Keratinocyte (primary cell): ENCODE results near the gene LGR6.

ENCODE experiments used
- EZH2 ChIP-seq: IDR thresholded peaks from one replicate; pipeline ENCODE4 v1.6.1; 2012; ENCODE audit warnings: inconsistent platforms, mild to moderate bottlenecking, low read length, moderate library complexity
- TF ChIP-seq, protein P1 (sequence below), 3 experiments: IDR thresholded peaks in 1 of 3; conservative IDR thresholded peaks in 1 of 3; optimal IDR thresholded peaks in 1 of 3; 2 replicates in 2 of 3; 3 replicates in 1 of 3; pipeline versions ENCODE3 to v1.5.1; 2011; ENCODE audit warnings: low read length in 3 of 3, mild to moderate bottlenecking in 3 of 3, moderate library complexity in 2 of 3, control low read depth in 1 of 3, inconsistent platforms in 1 of 3; ENCODE audit not compliant: insufficient read depth in 2 of 3; ENCODE audit errors: extremely low read depth in 1 of 3

GRCh38 chr1:202251424-202252256 is 58.0 kb downstream of the LGR6 start:
- TF ChIP-seq, protein P1, sequence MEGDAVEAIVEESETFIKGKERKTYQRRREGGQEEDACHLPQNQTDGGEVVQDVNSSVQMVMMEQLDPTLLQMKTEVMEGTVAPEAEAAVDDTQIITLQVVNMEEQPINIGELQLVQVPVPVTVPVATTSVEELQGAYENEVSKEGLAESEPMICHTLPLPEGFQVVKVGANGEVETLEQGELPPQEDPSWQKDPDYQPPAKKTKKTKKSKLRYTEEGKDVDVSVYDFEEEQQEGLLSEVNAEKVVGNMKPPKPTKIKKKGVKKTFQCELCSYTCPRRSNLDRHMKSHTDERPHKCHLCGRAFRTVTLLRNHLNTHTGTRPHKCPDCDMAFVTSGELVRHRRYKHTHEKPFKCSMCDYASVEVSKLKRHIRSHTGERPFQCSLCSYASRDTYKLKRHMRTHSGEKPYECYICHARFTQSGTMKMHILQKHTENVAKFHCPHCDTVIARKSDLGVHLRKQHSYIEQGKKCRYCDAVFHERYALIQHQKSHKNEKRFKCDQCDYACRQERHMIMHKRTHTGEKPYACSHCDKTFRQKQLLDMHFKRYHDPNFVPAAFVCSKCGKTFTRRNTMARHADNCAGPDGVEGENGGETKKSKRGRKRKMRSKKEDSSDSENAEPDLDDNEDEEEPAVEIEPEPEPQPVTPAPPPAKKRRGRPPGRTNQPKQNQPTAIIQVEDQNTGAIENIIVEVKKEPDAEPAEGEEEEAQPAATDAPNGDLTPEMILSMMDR (optimal IDR thresholded peaks at IDR 0.05 in 1 of 3, IDR thresholded peaks at IDR 0.05 in 1 of 3, conservative IDR thresholded peaks at IDR 0.05 in 1 of 3; ENCODE audit: extremely low read depth in 1 of 3, insufficient read depth in 2 of 3, low read length in 3 of 3), result no peak
- no peak for TF ChIP-seq EZH2
